SK-N-SH treated with all-trans-retinoic acid at 6 μM for 48 hours (cell line): ENCODE data around the gene PTEN.

ENCODE experiments used
- BACH2 ChIP-seq: fragments of 250-450 bp; sonication (Bioruptor Pico); IDR thresholded peaks from 2 replicates; pipeline ENCODE4 v1.9.0; 2021; ENCODE audit warnings: mild to moderate bottlenecking, borderline replicate concordance
- SNAI2 ChIP-seq: fragments of 250-450 bp; sonication (Bioruptor Pico); IDR thresholded peaks from 2 replicates; pipeline ENCODE4 v1.5.0; 2020; ENCODE audit warnings: mild to moderate bottlenecking, moderate library complexity
- ZNF8 ChIP-seq: fragments of 450-650 bp; formaldehyde crosslinking; IDR thresholded peaks from 2 replicates; pipeline ENCODE4 v1.5.0; 2020; ENCODE audit warnings: mild to moderate bottlenecking, moderate library complexity
- TF ChIP-seq, protein P1 (sequence below): fragments of 250-450 bp; sonication (Bioruptor Pico); IDR thresholded peaks from 2 replicates; pipeline ENCODE4 v1.5.0; 2020; ENCODE audit warnings: mild to moderate bottlenecking, moderate library complexity

- no peak for TF ChIP-seq SNAI2
- no peak for TF ChIP-seq BACH2 (CRISPR knock-in tag)
- TF ChIP-seq ZNF8 (CRISPR knock-in tag) = no peak
- TF ChIP-seq, protein P1, sequence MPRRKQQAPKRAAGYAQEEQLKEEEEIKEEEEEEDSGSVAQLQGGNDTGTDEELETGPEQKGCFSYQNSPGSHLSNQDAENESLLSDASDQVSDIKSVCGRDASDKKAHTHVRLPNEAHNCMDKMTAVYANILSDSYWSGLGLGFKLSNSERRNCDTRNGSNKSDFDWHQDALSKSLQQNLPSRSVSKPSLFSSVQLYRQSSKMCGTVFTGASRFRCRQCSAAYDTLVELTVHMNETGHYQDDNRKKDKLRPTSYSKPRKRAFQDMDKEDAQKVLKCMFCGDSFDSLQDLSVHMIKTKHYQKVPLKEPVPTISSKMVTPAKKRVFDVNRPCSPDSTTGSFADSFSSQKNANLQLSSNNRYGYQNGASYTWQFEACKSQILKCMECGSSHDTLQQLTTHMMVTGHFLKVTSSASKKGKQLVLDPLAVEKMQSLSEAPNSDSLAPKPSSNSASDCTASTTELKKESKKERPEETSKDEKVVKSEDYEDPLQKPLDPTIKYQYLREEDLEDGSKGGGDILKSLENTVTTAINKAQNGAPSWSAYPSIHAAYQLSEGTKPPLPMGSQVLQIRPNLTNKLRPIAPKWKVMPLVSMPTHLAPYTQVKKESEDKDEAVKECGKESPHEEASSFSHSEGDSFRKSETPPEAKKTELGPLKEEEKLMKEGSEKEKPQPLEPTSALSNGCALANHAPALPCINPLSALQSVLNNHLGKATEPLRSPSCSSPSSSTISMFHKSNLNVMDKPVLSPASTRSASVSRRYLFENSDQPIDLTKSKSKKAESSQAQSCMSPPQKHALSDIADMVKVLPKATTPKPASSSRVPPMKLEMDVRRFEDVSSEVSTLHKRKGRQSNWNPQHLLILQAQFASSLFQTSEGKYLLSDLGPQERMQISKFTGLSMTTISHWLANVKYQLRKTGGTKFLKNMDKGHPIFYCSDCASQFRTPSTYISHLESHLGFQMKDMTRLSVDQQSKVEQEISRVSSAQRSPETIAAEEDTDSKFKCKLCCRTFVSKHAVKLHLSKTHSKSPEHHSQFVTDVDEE (CRISPR knock-in tag) = no peak
Measured at GRCh38 chr10:87872828-87873227, 9.4 kb downstream of the PTEN start.
